Stimulated activated CD8-positive, alpha-beta memory T cell treated with anti-CD3 and anti-CD28 coated beads, Interleukin-7, amount 100 ng/mL, for 24 hours (primary cell): ENCODE measurements around the gene MAP4K5.

Source experiments
- DNase-seq: peaks from one replicate; pipeline ENCODE4 v3.0.0-alpha.2; 2020; ENCODE audit warnings: low read depth

The MAP4K5 gene

GRCh38 chr14:50399251-50400032 lies 132.9 kb downstream of the MAP4K5 start:
- DNase-seq, result no peak

- DNase-seq, result no peak
Measured at GRCh38 chr14:50398189-50398580, 134.2 kb downstream of the MAP4K5 start.

- no peak for DNase-seq
Measured at GRCh38 chr14:50397390-50398188, 134.8 kb downstream of the MAP4K5 start.

- DNase-seq, result no peak
Measured at GRCh38 chr14:50396631-50397389, 135.6 kb downstream of the MAP4K5 start, which contains the start of gene CDKL1. Gene CDKL1 (minus strand): TSS chr14:50396881. CDS start chr14:50395868, 1,013 bp downstream.

- DNase-seq, result no peak
Measured at GRCh38 chr14:50395448-50395847, 136.9 kb downstream of the MAP4K5 start.

- DNase-seq, result no peak
Measured at GRCh38 chr14:50394713-50395112, 137.7 kb downstream of the MAP4K5 start.

GRCh38 chr14:50389668-50390441 lies 142.5 kb downstream of the MAP4K5 start:
- DNase-seq, result no peak

- no peak for DNase-seq
Measured at GRCh38 chr14:50388256-50388931, 144.0 kb downstream of the MAP4K5 start.

- DNase-seq, result no peak
Measured at GRCh38 chr14:50387548-50387947, 144.8 kb downstream of the MAP4K5 start.

GRCh38 chr14:50383618-50384225 lies 148.6 kb downstream of the MAP4K5 start:
- DNase-seq, result no peak

- DNase-seq, result no peak
Measured at GRCh38 chr14:50381823-50382287, 150.5 kb downstream of the MAP4K5 start.

- no peak for DNase-seq
Measured at GRCh38 chr14:50381008-50381407, 151.4 kb downstream of the MAP4K5 start.

GRCh38 chr14:50380455-50380854 lies 151.9 kb downstream of the MAP4K5 start:
- DNase-seq, result no peak

- no peak for DNase-seq
Measured at GRCh38 chr14:50379563-50379962, 152.8 kb downstream of the MAP4K5 start.

GRCh38 chr14:50377550-50378085 lies 154.8 kb downstream of the MAP4K5 start:
- no peak for DNase-seq

GRCh38 chr14:50375760-50376159 lies 156.6 kb downstream of the MAP4K5 start:
- no peak for DNase-seq

- DNase-seq, result no peak
Measured at GRCh38 chr14:50373959-50374358, 158.4 kb downstream of the MAP4K5 start.

GRCh38 chr14:50371546-50371945 lies 160.8 kb downstream of the MAP4K5 start:
- DNase-seq, result no peak
